Nephron progenitor cell (in vitro differentiated cells): ENCODE measurements around the gene ARHGAP32.

Experiments
- DNase-seq: peaks from one replicate; pipeline ENCODE4 v3.0.0; 2021
- H3K27ac Mint-ChIP-seq: 2 replicates; pipeline ENCODE4 v1.8.0; 2021; ENCODE audit warnings: mild to moderate bottlenecking, moderate library complexity, mixed read lengths
- H3K27me3 Mint-ChIP-seq: 2 replicates; pipeline ENCODE4 v1.8.0; 2021; ENCODE audit warnings: mild to moderate bottlenecking, low read depth, mixed read lengths; ENCODE audit not compliant: poor library complexity
- H3K36me3 Mint-ChIP-seq: 2 replicates; pipeline ENCODE4 v1.8.0; 2021; ENCODE audit warnings: low read depth, mixed read lengths
- H3K4me1 Mint-ChIP-seq: 2 replicates; pipeline ENCODE4 v1.8.0; 2021; ENCODE audit warnings: mixed read lengths
- H3K4me3 Mint-ChIP-seq: 2 replicates; pipeline ENCODE4 v1.8.0; 2021; ENCODE audit warnings: mild to moderate bottlenecking, moderate library complexity, mixed read lengths
- H3K9me3 Mint-ChIP-seq: 2 replicates; pipeline ENCODE4 v1.8.0; 2021; ENCODE audit warnings: mild to moderate bottlenecking, moderate library complexity, mixed read lengths
- TF ChIP-seq, protein P1 (sequence below): fragments of 200-600 bp; sonication (generic); IDR thresholded peaks from 2 replicates; pipeline ENCODE4 v1.5.0; 2021; ENCODE audit warnings: antibody characterized with exemption

ARHGAP32 gene

DNA sequence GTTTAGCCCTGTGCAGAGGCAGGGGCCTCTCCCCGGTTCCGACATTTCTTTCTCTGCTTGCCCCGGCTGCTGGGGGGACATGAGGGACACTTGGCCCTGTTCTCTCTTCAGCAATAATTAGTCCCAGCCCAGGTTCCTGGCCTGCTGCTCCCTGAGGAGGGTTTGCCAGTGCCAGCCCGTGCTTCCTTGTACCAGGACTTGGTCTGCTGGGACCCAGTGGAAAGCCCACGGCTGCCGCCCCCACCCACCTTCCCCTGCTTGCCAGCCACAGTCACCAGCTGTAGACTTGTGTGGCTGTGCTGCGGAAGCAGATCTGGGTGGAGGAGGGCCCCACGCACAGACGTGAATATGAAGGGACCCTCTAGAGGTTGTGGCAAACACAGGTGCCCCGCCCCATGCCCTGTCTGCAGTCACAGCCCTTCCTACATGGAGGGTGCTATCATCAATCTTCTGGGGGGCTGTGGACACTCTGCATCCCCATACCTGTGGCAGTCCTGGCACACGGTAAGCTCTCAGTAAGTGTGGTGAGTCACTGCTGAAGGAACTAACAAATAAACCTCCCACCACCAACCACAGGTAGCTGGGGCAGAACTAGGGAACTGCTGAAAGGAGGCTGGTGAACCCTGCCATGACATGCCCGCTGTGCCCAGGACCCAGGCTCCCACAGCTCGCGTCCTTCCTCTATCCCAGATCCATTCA lies 250.4 kb downstream of the ARHGAP32 start:
- H3K9me3 Mint-ChIP-seq, result peaks cover 4% of the 10 kb centered on the region
- DNase-seq, result no peak
- TF ChIP-seq, protein P1, sequence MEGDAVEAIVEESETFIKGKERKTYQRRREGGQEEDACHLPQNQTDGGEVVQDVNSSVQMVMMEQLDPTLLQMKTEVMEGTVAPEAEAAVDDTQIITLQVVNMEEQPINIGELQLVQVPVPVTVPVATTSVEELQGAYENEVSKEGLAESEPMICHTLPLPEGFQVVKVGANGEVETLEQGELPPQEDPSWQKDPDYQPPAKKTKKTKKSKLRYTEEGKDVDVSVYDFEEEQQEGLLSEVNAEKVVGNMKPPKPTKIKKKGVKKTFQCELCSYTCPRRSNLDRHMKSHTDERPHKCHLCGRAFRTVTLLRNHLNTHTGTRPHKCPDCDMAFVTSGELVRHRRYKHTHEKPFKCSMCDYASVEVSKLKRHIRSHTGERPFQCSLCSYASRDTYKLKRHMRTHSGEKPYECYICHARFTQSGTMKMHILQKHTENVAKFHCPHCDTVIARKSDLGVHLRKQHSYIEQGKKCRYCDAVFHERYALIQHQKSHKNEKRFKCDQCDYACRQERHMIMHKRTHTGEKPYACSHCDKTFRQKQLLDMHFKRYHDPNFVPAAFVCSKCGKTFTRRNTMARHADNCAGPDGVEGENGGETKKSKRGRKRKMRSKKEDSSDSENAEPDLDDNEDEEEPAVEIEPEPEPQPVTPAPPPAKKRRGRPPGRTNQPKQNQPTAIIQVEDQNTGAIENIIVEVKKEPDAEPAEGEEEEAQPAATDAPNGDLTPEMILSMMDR, result no peak
- no peak overlapping the region for H3K4me3 Mint-ChIP-seq
- H3K36me3 Mint-ChIP-seq, result no peaks in the 10 kb centered on the region
- peaks cover 58% of the 10 kb centered on the region for H3K4me1 Mint-ChIP-seq
- peaks cover 21% of the 10 kb centered on the region for H3K27me3 Mint-ChIP-seq
- no peak overlapping the region for H3K27ac Mint-ChIP-seq

DNA sequence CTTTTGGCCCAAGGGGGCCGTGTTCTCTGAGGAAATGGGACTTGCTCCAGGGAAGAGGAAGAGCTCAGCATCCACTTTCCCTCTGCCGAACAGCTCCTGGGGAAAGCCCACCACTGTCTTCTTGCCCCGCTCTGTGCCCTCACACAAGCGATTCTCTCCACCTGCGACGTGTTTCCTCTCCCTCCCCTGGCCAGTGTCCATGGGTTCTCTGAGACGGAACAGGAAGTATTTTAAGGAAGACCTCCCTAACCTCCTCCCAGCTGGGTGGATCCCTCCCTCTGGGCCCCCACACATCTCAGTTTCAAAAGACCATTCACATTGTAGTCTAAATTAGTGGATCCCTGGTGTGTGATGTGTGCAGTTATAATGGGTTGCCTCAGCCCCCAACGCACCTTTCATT lies 251.0 kb downstream of the ARHGAP32 start:
- H3K4me3 Mint-ChIP-seq, result no peak overlapping the region
- H3K27ac Mint-ChIP-seq, result no peak overlapping the region
- H3K4me1 Mint-ChIP-seq, result peaks cover 64% of the 10 kb centered on the region
- TF ChIP-seq, protein P1, result no peak
- DNase-seq, result no peak
- peaks cover 4% of the 10 kb centered on the region for H3K9me3 Mint-ChIP-seq
- peaks cover 21% of the 10 kb centered on the region for H3K27me3 Mint-ChIP-seq
- H3K36me3 Mint-ChIP-seq, result no peaks in the 10 kb centered on the region

DNA sequence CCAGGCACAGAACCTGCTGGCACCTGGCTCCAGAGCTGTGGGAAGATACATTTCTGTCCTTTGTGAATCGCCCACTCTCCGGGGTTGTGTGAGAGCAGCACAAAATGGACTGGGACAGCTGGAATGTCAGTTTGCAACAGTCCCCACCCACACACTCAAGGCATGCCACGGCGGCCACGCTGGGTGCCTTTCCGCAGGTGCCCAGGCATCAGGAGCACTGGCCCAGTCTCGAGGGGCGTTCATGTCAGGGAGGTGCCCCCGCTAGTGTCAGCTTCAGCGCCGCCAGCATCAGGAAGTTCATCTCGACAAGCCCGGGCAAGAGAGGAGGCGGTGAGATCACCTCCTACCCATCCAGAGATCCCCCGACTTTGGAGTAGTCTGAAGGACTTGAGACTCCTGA lies 251.5 kb downstream of the ARHGAP32 start:
- peaks cover 21% of the 10 kb centered on the region for H3K27me3 Mint-ChIP-seq
- H3K9me3 Mint-ChIP-seq, result peaks cover 3% of the 10 kb centered on the region
- H3K4me1 Mint-ChIP-seq, result peaks cover 67% of the 10 kb centered on the region
- DNase-seq, result no peak
- no peaks in the 10 kb centered on the region for H3K36me3 Mint-ChIP-seq
- TF ChIP-seq, protein P1, result no peak
- H3K4me3 Mint-ChIP-seq, result no peak overlapping the region
- H3K27ac Mint-ChIP-seq, result no peak overlapping the region

DNA sequence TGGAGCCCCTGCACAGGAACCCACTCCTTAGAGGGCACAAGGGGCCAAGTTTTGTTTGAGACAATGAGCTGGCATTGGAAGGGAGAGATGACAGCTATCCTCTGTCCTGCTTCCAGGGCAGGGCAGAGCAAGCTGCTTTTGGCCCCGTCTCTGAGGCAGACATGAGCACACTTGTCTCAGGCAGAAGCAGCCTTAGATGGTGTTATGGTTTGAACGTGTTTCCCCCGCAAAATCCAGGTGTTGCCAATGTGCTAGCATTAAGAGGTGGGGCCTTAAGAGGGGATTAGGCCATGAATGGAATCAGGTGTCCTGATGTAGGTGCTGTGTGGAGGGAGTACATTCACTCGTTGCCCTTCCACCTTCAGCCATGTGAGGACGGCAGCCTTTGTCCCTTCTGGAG lies 252.0 kb downstream of the ARHGAP32 start:
- TF ChIP-seq, protein P1, result no peak
- no peak for DNase-seq
- no peak overlapping the region for H3K4me3 Mint-ChIP-seq
- H3K36me3 Mint-ChIP-seq, result no peaks in the 10 kb centered on the region
- peaks cover 72% of the 10 kb centered on the region for H3K4me1 Mint-ChIP-seq
- H3K27me3 Mint-ChIP-seq, result peaks cover 21% of the 10 kb centered on the region
- H3K27ac Mint-ChIP-seq, result no peak overlapping the region
- H3K9me3 Mint-ChIP-seq, result no peaks in the 10 kb centered on the region

DNA sequence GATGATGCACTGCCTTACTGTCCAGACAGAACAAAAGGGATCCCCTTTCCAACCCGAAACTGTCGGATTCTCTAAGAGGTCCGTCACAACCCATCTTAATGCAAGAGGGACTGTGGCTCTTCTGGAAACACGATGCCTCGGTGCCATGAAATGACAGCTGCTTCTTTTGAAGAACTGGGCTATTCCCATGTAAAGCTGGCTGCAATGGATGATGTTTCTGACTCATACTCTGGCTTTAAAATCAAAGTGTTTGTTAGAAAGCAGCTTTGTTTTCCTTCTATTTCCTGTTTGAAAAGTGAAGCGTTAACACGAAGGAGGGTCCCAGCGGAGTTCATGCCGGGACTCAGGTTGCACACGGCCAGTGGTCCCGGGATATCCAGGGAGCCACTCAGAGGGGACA lies 252.5 kb downstream of the ARHGAP32 start:
- TF ChIP-seq, protein P1, result no peak
- H3K36me3 Mint-ChIP-seq, result no peaks in the 10 kb centered on the region
- DNase-seq, result no peak
- H3K4me1 Mint-ChIP-seq, result peaks cover 76% of the 10 kb centered on the region
- H3K9me3 Mint-ChIP-seq, result no peaks in the 10 kb centered on the region
- no peak overlapping the region for H3K4me3 Mint-ChIP-seq
- H3K27me3 Mint-ChIP-seq, result peaks cover 19% of the 10 kb centered on the region
- no peak overlapping the region for H3K27ac Mint-ChIP-seq
